ENCODE measurements around the gene USP10. TPM values are rescaled to one million over a fixed set of nuclear protein-coding genes. Genes with fewer than 3 reads are reported as not detected.

Gene USP10
- total RNA-seq, 1 experiment from 2014 or later, result 203 TPM

- no peak overlapping the region for H3K18ac ChIP-seq (ENCODE audit: insufficient read length, low read depth, low read length)
- no peaks in the 10 kb centered on the region for H4K20me1 ChIP-seq (ENCODE audit: control insufficient read depth, insufficient read depth, insufficient read length)
- no peak for TF ChIP-seq CTCF (conservative IDR thresholded peaks at IDR 0.05)
- H4K5ac ChIP-seq (ENCODE audit: insufficient read length, low read depth, low read length), result no peak overlapping the region
- Mint-ChIP-seq H3K9me3 (peaks cover 0 to 3% of the 10 kb centered on the region in 2 experiments; a peak in 1 of 5 replicates), H3K4me3 (no peak overlapping the region), H3K36me3 (ENCODE audit: insufficient read depth in 1 of 3, low read depth in 3 of 3) (no peaks in the 10 kb centered on the region), H3K4me1 (peaks cover 18 to 19% of the 10 kb centered on the region in 2 experiments), H3K27me3 (ENCODE audit: low read depth) (peaks cover 8% of the 10 kb centered on the region), H3K27ac (no peak overlapping the region)
- no peak overlapping the region for H3K4me2 ChIP-seq (ENCODE audit: insufficient read depth, insufficient read length, low read length)
- no peak overlapping the region for H2AK5ac ChIP-seq (ENCODE audit: insufficient read length, low read length)
- no peak overlapping the region for H2BK120ac ChIP-seq (ENCODE audit: low read depth, low read length, poor library complexity, severe bottlenecking)
- no peaks in the 10 kb centered on the region for H3K27me3 ChIP-seq (ENCODE audit: insufficient read depth, low read length)
- no peaks in the 10 kb centered on the region for H3K79me1 ChIP-seq (ENCODE audit: insufficient read depth, low read depth, low read length, poor library complexity, severe bottlenecking)
- no peak for DNase-seq
- no peak overlapping the region for H3K9ac ChIP-seq (ENCODE audit: extremely low read depth, insufficient read length, low read length)
- H3K4me1 ChIP-seq (ENCODE audit: insufficient read depth, low read length), result peaks cover 8% of the 10 kb centered on the region; the same call in 1 of the 2 replicates
- H3K79me2 ChIP-seq (ENCODE audit: insufficient read depth, low read length), result no peaks in the 10 kb centered on the region
- H3K9me3 ChIP-seq (ENCODE audit: control insufficient read depth, low read depth, low read length), result no peaks in the 10 kb centered on the region
- no peak overlapping the region for H2AFZ ChIP-seq (ENCODE audit: low read length)
- no peak overlapping the region for H3T11ph ChIP-seq (ENCODE audit: low read length)
- no peak overlapping the region for H3K4ac ChIP-seq (ENCODE audit: low read depth, low read length)
- no peak overlapping the region for H3K14ac ChIP-seq (ENCODE audit: insufficient read depth, low read length)
- no peak overlapping the region for H4K91ac ChIP-seq (ENCODE audit: insufficient read length, low read depth, low read length)
- no peak overlapping the region for H3K56ac ChIP-seq (ENCODE audit: insufficient read length, low read depth, low read length)
- no peak overlapping the region for H2BK15ac ChIP-seq (ENCODE audit: low read depth, low read length)
- H3K23me2 ChIP-seq (ENCODE audit: insufficient read length, low read depth, low read length, poor library complexity, severe bottlenecking), result no peaks in the 10 kb centered on the region
- no CpG with 5 or more reads among the region's 3 CpGs for WGBS (ENCODE audit: extremely low coverage, insufficient read length, low lambda C conversion rate)
- no peak overlapping the region for H2BK20ac ChIP-seq (ENCODE audit: low read depth, low read length, poor library complexity, severe bottlenecking)
- no peak overlapping the region for H4K8ac ChIP-seq (replicated peaks; ENCODE audit: insufficient read length, low read depth, low read length)
- H2BK12ac ChIP-seq (ENCODE audit: insufficient read length, low read depth, low read length), result no peak overlapping the region
- H3K27ac ChIP-seq (ENCODE audit: insufficient read length, low read depth, low read length), result no peak overlapping the region
- no peak overlapping the region for H3K23ac ChIP-seq (ENCODE audit: insufficient read length, low read depth, low read length)
- no peak overlapping the region for H2BK5ac ChIP-seq (ENCODE audit: insufficient read length, low read length)
These were observed 26.6 kb upstream of the USP10 start for GRCh38 chr16:84673203-84673535.

Data from H9 (cell line).